HG03175 (cell line): ENCODE measurements around the gene MRM3.
"Not testable (repeated sequence)": the region's sequence is repeated elsewhere in the genome, so short reads cannot be mapped to it uniquely, and the experiment has no call there.

Experiments
- ATAC-seq: cut with Tn5 transposase; IDR thresholded peaks from one replicate; pipeline ENCODE4 v1.9.1; 2021; ENCODE audit warnings: mild to moderate bottlenecking, moderate library complexity; ENCODE audit not compliant: unreplicated experiment

The MRM3 gene

GRCh38 chr17:781805-782731, at the start of gene MRM3, which contains the start of gene GLOD4:
TSS of gene MRM3 (plus strand) at chr17:782353. CDS start at chr17:782379, 26 bp downstream.
TSS of gene GLOD4 (minus strand) at chr17:782280. CDS start at chr17:782255, 25 bp downstream.
- peak; percentile 92 for ATAC-seq

GRCh38 chr17:732902-733720, 49.0 kb upstream of the MRM3 start:
- ATAC-seq: peak; percentile 43

- ATAC-seq: no peak
Measured at GRCh38 chr17:733743-734142, 48.4 kb upstream of the MRM3 start.

- no peak for ATAC-seq
Measured at GRCh38 chr17:737561-738113, 44.5 kb upstream of the MRM3 start.

- peak; percentile 81 for ATAC-seq
Measured at GRCh38 chr17:740240-741017, 41.7 kb upstream of the MRM3 start.

- ATAC-seq: no peak
Measured at GRCh38 chr17:742147-742793, 39.9 kb upstream of the MRM3 start.

- no peak for ATAC-seq
Measured at GRCh38 chr17:743139-743538, 39.0 kb upstream of the MRM3 start.

GRCh38 chr17:744937-745336, 37.2 kb upstream of the MRM3 start:
- no peak for ATAC-seq

- ATAC-seq: no peak
Measured at GRCh38 chr17:745406-745805, 36.7 kb upstream of the MRM3 start.

GRCh38 chr17:746181-746580, 36.0 kb upstream of the MRM3 start:
- ATAC-seq: no peak

GRCh38 chr17:746783-747629, 35.1 kb upstream of the MRM3 start:
- no peak for ATAC-seq

GRCh38 chr17:748604-749003, 33.5 kb upstream of the MRM3 start:
- not testable (repeated sequence) for ATAC-seq

GRCh38 chr17:749359-749758, 32.8 kb upstream of the MRM3 start:
- not testable (repeated sequence) for ATAC-seq

- no peak for ATAC-seq
Measured at GRCh38 chr17:750431-751037, 31.6 kb upstream of the MRM3 start.

GRCh38 chr17:751269-752001, 30.7 kb upstream of the MRM3 start:
- peak; percentile 39 for ATAC-seq

- peak; percentile 89 for ATAC-seq
Measured at GRCh38 chr17:752002-752619, 30.0 kb upstream of the MRM3 start, which contains the start of gene GEMIN4. TSS of gene GEMIN4 (minus strand) at chr17:752264. CDS start at chr17:752142, 122 bp downstream.

- peak; percentile 14 for ATAC-seq
Measured at GRCh38 chr17:752620-753219, 29.4 kb upstream of the MRM3 start.
